Stimulated activated CD8-positive, alpha-beta memory T cell treated with anti-CD3 and anti-CD28 coated beads, Interleukin-12 subunit alpha, Interleukin-12 subunit beta, amount 100 ng/mL, for 24 hours (primary cell): ENCODE measurements around the gene GJA10.

ENCODE experiments used
- DNase-seq: peaks from one replicate; pipeline ENCODE4 v3.0.0-alpha.2; 2020; ENCODE audit errors: extremely low read depth

GJA10 gene

GRCh38 chr6:89917216-89917615 is 22.9 kb downstream of the GJA10 start:
- DNase-seq: no peak

- DNase-seq: no peak
Observed at GRCh38 chr6:89917801-89918366, 23.6 kb downstream of the GJA10 start.

GRCh38 chr6:89921197-89921596 is 26.9 kb downstream of the GJA10 start:
- DNase-seq: no peak

- no peak for DNase-seq
Observed at GRCh38 chr6:89921691-89922090, 27.4 kb downstream of the GJA10 start.

GRCh38 chr6:89924231-89924630 is 30.0 kb downstream of the GJA10 start:
- DNase-seq: no peak

GRCh38 chr6:89925826-89926225 is 31.6 kb downstream of the GJA10 start:
- DNase-seq: no peak

GRCh38 chr6:89927264-89927663 is 33.0 kb downstream of the GJA10 start:
- DNase-seq: no peak

GRCh38 chr6:89927791-89928550 is 33.7 kb downstream of the GJA10 start:
- DNase-seq: no peak

- DNase-seq: no peak
Observed at GRCh38 chr6:89928604-89929003, 34.3 kb downstream of the GJA10 start.

- no peak for DNase-seq
Observed at GRCh38 chr6:89930789-89931188, 36.5 kb downstream of the GJA10 start.

- DNase-seq: no peak
Observed at GRCh38 chr6:89932245-89932802, 38.1 kb downstream of the GJA10 start.

- DNase-seq: no peak
Observed at GRCh38 chr6:89934685-89935366, 40.6 kb downstream of the GJA10 start.

- DNase-seq: no peak
Observed at GRCh38 chr6:89936177-89936576, 41.9 kb downstream of the GJA10 start.

GRCh38 chr6:89938014-89938413 is 43.7 kb downstream of the GJA10 start:
- no peak for DNase-seq

- no peak for DNase-seq
Observed at GRCh38 chr6:89939144-89939543, 44.9 kb downstream of the GJA10 start.

GRCh38 chr6:89940225-89941027 is 46.2 kb downstream of the GJA10 start:
- DNase-seq: no peak

- DNase-seq: no peak
Observed at GRCh38 chr6:89941031-89941762, 46.9 kb downstream of the GJA10 start.

GRCh38 chr6:89941763-89942497 is 47.7 kb downstream of the GJA10 start:
- DNase-seq: no peak

- no peak for DNase-seq
Observed at GRCh38 chr6:89942601-89943000, 48.3 kb downstream of the GJA10 start.

GRCh38 chr6:89944181-89944755 is 50.0 kb downstream of the GJA10 start:
- no peak for DNase-seq
